ENCODE results near the gene HOXC4.

DNA sequence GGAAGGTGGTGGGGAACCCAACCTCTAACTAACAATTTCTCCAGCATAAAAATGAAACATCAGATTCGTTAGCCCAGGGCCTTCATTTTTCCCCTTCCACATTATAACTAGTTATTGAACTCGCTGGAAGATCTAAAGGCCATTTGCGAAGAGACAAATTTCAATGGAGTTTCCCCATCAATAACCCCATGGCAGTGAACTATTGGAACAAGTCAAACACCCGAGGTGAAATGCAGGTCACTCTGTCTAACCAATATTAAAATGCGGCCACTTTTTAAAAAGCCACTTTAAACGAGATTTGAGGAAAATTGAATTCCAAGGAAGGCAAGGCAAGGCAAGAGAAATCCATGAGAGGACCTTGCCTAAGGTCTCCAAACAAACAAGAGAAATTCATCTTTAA, 4.5 kb upstream of the HOXC4 start:
- no peak for TF ChIP-seq CTCF (IDR thresholded peaks at IDR 0.05; ENCODE audit: low read depth, low read length, missing input control)
- TF ChIP-seq FOXA1 (IDR thresholded peaks at IDR 0.05), result no peak
- no peak for TF ChIP-seq RAD21 (IDR thresholded peaks at IDR 0.05)
- TF ChIP-seq, protein P1, sequence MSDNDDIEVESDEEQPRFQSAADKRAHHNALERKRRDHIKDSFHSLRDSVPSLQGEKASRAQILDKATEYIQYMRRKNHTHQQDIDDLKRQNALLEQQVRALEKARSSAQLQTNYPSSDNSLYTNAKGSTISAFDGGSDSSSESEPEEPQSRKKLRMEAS (IDR thresholded peaks at IDR 0.05), result no peak
- TF ChIP-seq EGR1 (IDR thresholded peaks at IDR 0.05; ENCODE audit: low read depth in 2 of 2), result no peak
- TF ChIP-seq SP1 (IDR thresholded peaks at IDR 0.05), result no peak
- TF ChIP-seq REST (IDR thresholded peaks at IDR 0.05), result no peak
- TF ChIP-seq JUND (IDR thresholded peaks at IDR 0.05), result no peak
- TF ChIP-seq ZBTB33 (IDR thresholded peaks at IDR 0.05), result no peak
- TF ChIP-seq TAF1 (conservative IDR thresholded peaks at IDR 0.05), result no peak
- TF ChIP-seq YY1 (IDR thresholded peaks at IDR 0.05), result no peak
- no peak for TF ChIP-seq GABPA (IDR thresholded peaks at IDR 0.05 in 1 of 2, conservative IDR thresholded peaks at IDR 0.05 in 1 of 2)
